Chondrocyte (in vitro differentiated cells): Measurements from ENCODE around the gene C4orf54. TPM values are rescaled to one million over a fixed set of nuclear protein-coding genes. Genes with fewer than 3 reads are reported as not detected.

Experiments used
- DNase-seq: peaks from one replicate; pipeline ENCODE4 v3.0.0; 2021; ENCODE audit warnings: mixed read lengths, low spot score
- H3K27ac Mint-ChIP-seq: one replicate; pipeline ENCODE4 v1.8.0; 2021; ENCODE audit warnings: mild to moderate bottlenecking, moderate library complexity, mixed read lengths; ENCODE audit not compliant: unreplicated experiment
- H3K27me3 Mint-ChIP-seq: 2 replicates; pipeline ENCODE4 v1.8.0; 2021; ENCODE audit warnings: low read depth, mixed read lengths
- H3K36me3 Mint-ChIP-seq: 2 replicates; pipeline ENCODE4 v1.8.0; 2021; ENCODE audit warnings: low read depth, mixed read lengths
- H3K4me1 Mint-ChIP-seq: 2 replicates; pipeline ENCODE4 v1.8.0; 2021; ENCODE audit warnings: low read depth, mild to moderate bottlenecking, mixed read lengths
- H3K4me3 Mint-ChIP-seq: one replicate; pipeline ENCODE4 v1.8.0; 2021; ENCODE audit warnings: mild to moderate bottlenecking, moderate library complexity, mixed read lengths; ENCODE audit not compliant: unreplicated experiment
- H3K9me3 Mint-ChIP-seq: 2 replicates; pipeline ENCODE4 v1.8.0; 2021; ENCODE audit warnings: low read depth, mixed read lengths
- long read RNA-seq: library from polyadenylated mRNA; stranded (forward); transcript quantifications from one replicate; pipeline ENCODE4 v2.0.0, GENCODE V29; 2021
- total RNA-seq: library from RNA; stranded (reverse); gene quantifications from 3 replicates; pipeline ENCODE4 v1.2.1, GENCODE V29; 2021
- TF ChIP-seq, protein P1 (sequence below): fragments of 200-600 bp; sonication (generic); IDR thresholded peaks from 2 replicates; pipeline ENCODE4 v1.5.0; 2021; ENCODE audit warnings: antibody characterized with exemption, mild to moderate bottlenecking, moderate library complexity

Gene C4orf54
- not detected in 3 replicates for total RNA-seq
- long read RNA-seq = 0 reads

GRCh38 chr4:99657798-99658197 lies at the start of gene C4orf54:
Gene C4orf54, minus strand, starts transcription at chr4:99657828. Its CDS starts 3,180 bp downstream, at chr4:99654648.
- Mint-ChIP-seq H3K4me3 (no peak within 1 kb of the TSS), H3K9me3 (no peaks in the 10 kb centered on the region), H3K36me3 (no peaks in the 10 kb centered on the region), H3K27me3 (peaks cover 7% of the 10 kb centered on the region), H3K4me1 (peaks cover 18% of the 10 kb centered on the region), H3K27ac (no peak within 1 kb of the TSS)
- no peak for DNase-seq
- TF ChIP-seq, protein P1, sequence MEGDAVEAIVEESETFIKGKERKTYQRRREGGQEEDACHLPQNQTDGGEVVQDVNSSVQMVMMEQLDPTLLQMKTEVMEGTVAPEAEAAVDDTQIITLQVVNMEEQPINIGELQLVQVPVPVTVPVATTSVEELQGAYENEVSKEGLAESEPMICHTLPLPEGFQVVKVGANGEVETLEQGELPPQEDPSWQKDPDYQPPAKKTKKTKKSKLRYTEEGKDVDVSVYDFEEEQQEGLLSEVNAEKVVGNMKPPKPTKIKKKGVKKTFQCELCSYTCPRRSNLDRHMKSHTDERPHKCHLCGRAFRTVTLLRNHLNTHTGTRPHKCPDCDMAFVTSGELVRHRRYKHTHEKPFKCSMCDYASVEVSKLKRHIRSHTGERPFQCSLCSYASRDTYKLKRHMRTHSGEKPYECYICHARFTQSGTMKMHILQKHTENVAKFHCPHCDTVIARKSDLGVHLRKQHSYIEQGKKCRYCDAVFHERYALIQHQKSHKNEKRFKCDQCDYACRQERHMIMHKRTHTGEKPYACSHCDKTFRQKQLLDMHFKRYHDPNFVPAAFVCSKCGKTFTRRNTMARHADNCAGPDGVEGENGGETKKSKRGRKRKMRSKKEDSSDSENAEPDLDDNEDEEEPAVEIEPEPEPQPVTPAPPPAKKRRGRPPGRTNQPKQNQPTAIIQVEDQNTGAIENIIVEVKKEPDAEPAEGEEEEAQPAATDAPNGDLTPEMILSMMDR = no peak

DNA sequence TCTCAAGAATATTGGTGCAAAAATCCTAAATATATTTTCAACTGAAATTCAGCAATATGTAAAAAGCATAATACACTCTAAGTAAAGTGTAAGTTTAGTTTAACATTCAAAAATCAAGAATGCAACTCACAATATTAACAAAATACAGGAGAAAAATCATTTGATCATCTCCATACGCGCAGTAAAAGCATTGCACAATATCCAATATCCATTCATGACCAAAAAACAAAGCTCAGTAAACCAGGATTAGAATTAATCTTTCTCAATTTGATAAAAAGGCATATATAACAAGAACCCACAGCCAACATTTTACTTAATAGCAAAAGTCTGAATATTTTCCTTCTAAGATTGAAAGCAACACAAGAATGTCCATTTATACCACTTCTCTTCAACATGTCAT lies 48.3 kb upstream of the C4orf54 start:
- no peak for DNase-seq
- Mint-ChIP-seq H3K27ac (no peak overlapping the region), H3K4me3 (no peak overlapping the region), H3K9me3 (peaks cover 2% of the 10 kb centered on the region), H3K27me3 (peaks cover 7% of the 10 kb centered on the region), H3K4me1 (no peaks in the 10 kb centered on the region), H3K36me3 (no peaks in the 10 kb centered on the region)
- TF ChIP-seq, protein P1 = no peak

- Mint-ChIP-seq H3K9me3 (peaks cover 6% of the 10 kb centered on the region), H3K4me1 (no peaks in the 10 kb centered on the region), H3K4me3 (no peak overlapping the region), H3K27ac (no peak overlapping the region), H3K36me3 (no peaks in the 10 kb centered on the region), H3K27me3 (peaks cover 11% of the 10 kb centered on the region)
- DNase-seq = no peak
- TF ChIP-seq, protein P1 = no peak
Observed at GRCh38 chr4:99696801-99697200, 39.2 kb upstream of the C4orf54 start.

DNA sequence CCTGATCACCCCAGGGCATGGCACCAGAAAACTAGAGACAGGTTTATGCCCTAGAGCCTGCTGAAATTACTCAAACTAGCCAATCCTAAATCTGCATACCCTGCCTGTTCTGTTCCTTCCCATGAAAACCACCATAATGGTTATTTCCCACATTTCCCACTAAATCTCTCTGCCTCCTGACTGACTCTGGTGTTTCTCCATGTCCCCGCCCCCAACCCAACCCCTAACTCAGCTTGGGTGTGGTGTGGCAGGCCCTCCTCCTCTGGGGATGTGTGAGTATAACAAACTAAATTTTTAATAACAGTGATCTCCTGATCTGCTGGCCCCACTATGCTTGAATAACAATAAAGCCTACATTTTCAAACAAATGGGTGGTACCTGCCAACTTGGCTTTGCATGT lies 35.5 kb upstream of the C4orf54 start:
- no peaks in the 10 kb centered on the region for H3K4me1 Mint-ChIP-seq
- TF ChIP-seq, protein P1 = no peak
- no peak overlapping the region for H3K27ac Mint-ChIP-seq
- DNase-seq = no peak
- peaks cover 21% of the 10 kb centered on the region for H3K9me3 Mint-ChIP-seq
- no peak overlapping the region for H3K4me3 Mint-ChIP-seq
- peaks cover 1% of the 10 kb centered on the region for H3K36me3 Mint-ChIP-seq
- H3K27me3 Mint-ChIP-seq = peaks cover 5% of the 10 kb centered on the region

- H3K27me3 Mint-ChIP-seq = peaks cover 4% of the 10 kb centered on the region
- peaks cover 21% of the 10 kb centered on the region for H3K9me3 Mint-ChIP-seq
- TF ChIP-seq, protein P1 = no peak
- H3K4me1 Mint-ChIP-seq = no peaks in the 10 kb centered on the region
- H3K4me3 Mint-ChIP-seq = no peak overlapping the region
- H3K36me3 Mint-ChIP-seq = peaks cover 1% of the 10 kb centered on the region
- DNase-seq = no peak
- no peak overlapping the region for H3K27ac Mint-ChIP-seq
Observed at GRCh38 chr4:99690990-99691389, 33.4 kb upstream of the C4orf54 start.
